GM21390 (cell line): ENCODE results near the gene LRFN2.

Experiments
- ATAC-seq: cut with Tn5 transposase; IDR thresholded peaks from one replicate; pipeline ENCODE4 v1.9.1; 2021; ENCODE audit not compliant: unreplicated experiment

LRFN2 gene

GRCh38 chr6:40586369-40587201 is 579 bp downstream of the LRFN2 start:
- no peak for ATAC-seq

GRCh38 chr6:40585651-40586269 is 1.4 kb downstream of the LRFN2 start:
- ATAC-seq = no peak

- ATAC-seq = no peak
Measured at GRCh38 chr6:40585223-40585622, 1.9 kb downstream of the LRFN2 start.

GRCh38 chr6:40584741-40585140 is 2.4 kb downstream of the LRFN2 start:
- no peak for ATAC-seq

- ATAC-seq = no peak
Measured at GRCh38 chr6:40583709-40584108, 3.5 kb downstream of the LRFN2 start.

- ATAC-seq = no peak
Measured at GRCh38 chr6:40582892-40583291, 4.3 kb downstream of the LRFN2 start.

- ATAC-seq = no peak
Measured at GRCh38 chr6:40579101-40579500, 8.1 kb downstream of the LRFN2 start.

GRCh38 chr6:40577672-40578071 is 9.5 kb downstream of the LRFN2 start:
- no peak for ATAC-seq

GRCh38 chr6:40573221-40573620 is 13.9 kb downstream of the LRFN2 start:
- no peak for ATAC-seq

- no peak for ATAC-seq
Measured at GRCh38 chr6:40569162-40569910, 17.8 kb downstream of the LRFN2 start.

GRCh38 chr6:40568062-40568708 is 19.0 kb downstream of the LRFN2 start:
- ATAC-seq = no peak

- ATAC-seq = no peak
Measured at GRCh38 chr6:40563111-40563510, 24.1 kb downstream of the LRFN2 start.

- no peak for ATAC-seq
Measured at GRCh38 chr6:40559056-40559455, 28.1 kb downstream of the LRFN2 start.

- ATAC-seq = no peak
Measured at GRCh38 chr6:40558102-40558501, 29.1 kb downstream of the LRFN2 start.

- ATAC-seq = no peak
Measured at GRCh38 chr6:40556881-40557280, 30.3 kb downstream of the LRFN2 start.

GRCh38 chr6:40556023-40556422 is 31.1 kb downstream of the LRFN2 start:
- no peak for ATAC-seq

GRCh38 chr6:40555092-40555491 is 32.1 kb downstream of the LRFN2 start:
- ATAC-seq = no peak

- ATAC-seq = no peak
Measured at GRCh38 chr6:40552941-40553340, 34.2 kb downstream of the LRFN2 start.

- no peak for ATAC-seq
Measured at GRCh38 chr6:40551966-40552505, 35.1 kb downstream of the LRFN2 start.

- ATAC-seq = no peak
Measured at GRCh38 chr6:40550202-40551101, 36.7 kb downstream of the LRFN2 start.
